HEK293T (cell line): ENCODE data around the gene PPP1R3E.

ENCODE experiments used
- ARNT ChIP-seq: fragments of 450-650 bp; IDR thresholded peaks from 2 replicates; pipeline ENCODE4 v1.6.1; 2017; ENCODE audit warnings: mild to moderate bottlenecking
- PKNOX1 ChIP-seq: fragments of 450-650 bp; IDR thresholded peaks from 2 replicates; pipeline ENCODE4 v1.6.1; 2016
- SP1 ChIP-seq: fragments of 450-650 bp; IDR thresholded peaks from 2 replicates; pipeline ENCODE4 v1.6.1; 2017
- SUZ12 ChIP-seq: fragments of 450-650 bp; IDR thresholded peaks from 2 replicates; pipeline ENCODE4 v1.6.1; 2016; ENCODE audit warnings: mild to moderate bottlenecking
- TARDBP ChIP-seq: fragments of 450-650 bp; IDR thresholded peaks from 2 replicates; pipeline ENCODE4 v1.6.1; 2016
- ZNF384 ChIP-seq: fragments of 450-650 bp; IDR thresholded peaks from 2 replicates; pipeline ENCODE4 v1.6.1; 2016

- TF ChIP-seq ZNF384 (no peak), TARDBP (no peak), PKNOX1 (no peak), SP1 (no peak), ARNT (no peak), SUZ12 (no peak)
These were observed 21.8 kb upstream of the PPP1R3E start for GRCh38 chr14:23324455-23324846.
